T-helper 9 cell (primary cell): Measurements from ENCODE around the gene RNASE8.
"Not testable (repeated sequence)": the region's sequence is repeated elsewhere in the genome, so short reads cannot be mapped to it uniquely, and the experiment has no call there.

Source experiments
- DNase-seq: peaks from one replicate; pipeline ENCODE4 v3.0.0-alpha.2; 2020

Gene RNASE8

DNA sequence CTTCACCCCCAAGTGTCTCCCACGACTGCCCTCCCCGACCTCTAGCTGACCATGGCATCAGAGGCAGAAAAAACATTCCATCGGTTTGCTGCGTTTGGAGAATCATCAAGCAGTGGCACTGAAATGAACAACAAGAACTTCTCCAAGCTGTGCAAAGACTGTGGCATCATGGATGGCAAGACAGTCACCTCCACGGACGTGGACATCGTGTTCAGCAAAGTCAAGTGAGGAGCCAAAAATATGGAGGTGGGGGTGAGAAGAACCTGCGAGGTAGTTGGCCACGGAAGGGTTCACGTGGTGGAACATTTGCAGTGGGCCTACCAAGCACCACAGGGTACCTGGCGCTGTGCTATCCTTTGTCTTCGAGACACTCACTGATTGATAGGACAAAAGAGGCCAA lies 27.1 kb upstream of the RNASE8 start:
- no peak for DNase-seq

DNA sequence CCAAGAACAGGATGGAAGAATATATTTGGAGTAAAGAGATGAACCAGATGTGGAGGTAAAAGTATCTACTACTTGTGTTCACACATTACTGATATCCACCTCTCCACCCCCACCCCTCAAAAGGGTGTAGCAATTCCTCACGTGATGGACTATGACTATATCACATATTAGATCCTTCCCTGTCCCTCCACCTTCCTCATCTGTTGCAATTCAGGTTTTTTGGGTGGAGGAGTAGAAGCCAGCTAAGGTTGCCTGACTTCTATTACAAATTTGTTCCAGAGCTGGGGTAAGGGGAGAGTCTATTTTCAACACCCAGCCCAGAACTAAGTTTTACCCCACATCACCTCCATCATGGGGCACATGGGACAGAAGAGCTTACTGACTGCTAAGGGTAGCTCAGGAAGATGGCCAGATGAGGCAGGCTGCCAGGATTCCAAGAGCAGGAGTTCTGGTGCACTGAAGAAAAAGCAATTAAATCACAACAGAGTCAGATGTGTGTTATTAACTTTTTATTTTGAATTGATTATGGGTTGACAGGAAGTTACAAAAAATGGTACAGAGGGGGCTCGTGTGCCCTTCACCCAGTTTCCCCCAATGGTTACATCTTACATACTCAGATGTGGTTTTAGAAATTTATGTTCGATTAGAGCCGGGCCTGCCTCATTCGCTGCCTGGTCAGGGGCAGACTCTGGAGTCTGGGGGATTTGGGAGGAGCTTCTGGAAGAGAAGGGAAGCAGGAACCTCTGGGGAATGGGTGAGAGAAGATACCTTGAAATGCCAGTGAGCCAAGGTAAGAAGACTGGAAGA lies 25.1 kb upstream of the RNASE8 start:
- no peak for DNase-seq

DNA sequence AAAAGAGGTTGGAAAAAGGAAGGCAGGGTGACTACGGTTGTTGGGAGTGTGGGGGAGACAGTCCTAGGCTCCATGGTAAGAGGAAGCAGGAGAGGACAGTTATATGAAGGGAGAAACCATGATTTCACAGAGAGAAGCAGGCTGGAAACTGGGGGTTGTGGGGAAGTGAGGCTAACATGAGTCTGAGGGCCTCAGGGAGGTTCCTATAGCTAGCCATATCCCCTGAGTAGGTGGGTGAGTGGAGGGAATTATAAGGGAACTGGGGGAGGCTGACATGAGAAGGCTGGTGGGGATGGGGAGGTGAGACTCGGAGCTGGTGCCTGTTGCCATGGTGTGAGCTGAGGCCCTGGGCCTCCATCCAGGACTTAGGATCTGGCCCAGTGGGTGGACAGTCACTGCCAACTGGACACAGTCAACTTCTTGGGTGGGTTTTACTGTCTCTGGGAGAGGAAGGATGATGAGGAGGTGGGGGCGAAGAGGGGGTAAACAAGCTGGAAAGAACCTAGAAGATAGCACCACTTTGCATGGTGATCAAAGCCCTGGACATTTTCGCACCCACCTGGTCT lies 24.4 kb upstream of the RNASE8 start:
- no peak for DNase-seq

DNA sequence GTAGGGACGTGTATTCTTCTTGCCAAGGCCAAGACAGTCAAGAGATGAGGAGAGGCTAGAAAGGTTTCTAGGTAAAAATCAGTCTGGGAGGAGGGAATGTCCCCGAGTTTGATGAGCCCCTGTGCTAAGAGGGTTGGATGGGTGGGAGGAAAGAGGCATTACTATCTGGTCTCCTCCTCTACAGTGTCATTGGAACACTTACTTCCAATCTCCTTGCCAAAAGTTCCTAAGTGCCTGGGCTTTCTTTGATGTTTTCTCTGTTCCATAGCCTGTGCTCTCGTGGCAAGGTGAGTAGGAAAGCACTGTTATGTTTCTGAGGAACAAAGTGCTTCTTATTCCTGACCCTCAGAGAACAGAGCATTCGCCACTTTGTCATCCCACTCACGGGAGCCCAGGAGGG lies 22.9 kb upstream of the RNASE8 start, which contains the start of gene RNASE13:
Gene RNASE13 (minus strand): TSS at position 101 of the 400 bp plus-strand sequence. CDS start 519 bp downstream, outside the sequence.
- no peak for DNase-seq

GRCh38 chr14:21036751-21037150 lies 20.9 kb upstream of the RNASE8 start:
- DNase-seq, result no peak

GRCh38 chr14:21037156-21037555 lies 20.5 kb upstream of the RNASE8 start:
- no peak for DNase-seq

DNA sequence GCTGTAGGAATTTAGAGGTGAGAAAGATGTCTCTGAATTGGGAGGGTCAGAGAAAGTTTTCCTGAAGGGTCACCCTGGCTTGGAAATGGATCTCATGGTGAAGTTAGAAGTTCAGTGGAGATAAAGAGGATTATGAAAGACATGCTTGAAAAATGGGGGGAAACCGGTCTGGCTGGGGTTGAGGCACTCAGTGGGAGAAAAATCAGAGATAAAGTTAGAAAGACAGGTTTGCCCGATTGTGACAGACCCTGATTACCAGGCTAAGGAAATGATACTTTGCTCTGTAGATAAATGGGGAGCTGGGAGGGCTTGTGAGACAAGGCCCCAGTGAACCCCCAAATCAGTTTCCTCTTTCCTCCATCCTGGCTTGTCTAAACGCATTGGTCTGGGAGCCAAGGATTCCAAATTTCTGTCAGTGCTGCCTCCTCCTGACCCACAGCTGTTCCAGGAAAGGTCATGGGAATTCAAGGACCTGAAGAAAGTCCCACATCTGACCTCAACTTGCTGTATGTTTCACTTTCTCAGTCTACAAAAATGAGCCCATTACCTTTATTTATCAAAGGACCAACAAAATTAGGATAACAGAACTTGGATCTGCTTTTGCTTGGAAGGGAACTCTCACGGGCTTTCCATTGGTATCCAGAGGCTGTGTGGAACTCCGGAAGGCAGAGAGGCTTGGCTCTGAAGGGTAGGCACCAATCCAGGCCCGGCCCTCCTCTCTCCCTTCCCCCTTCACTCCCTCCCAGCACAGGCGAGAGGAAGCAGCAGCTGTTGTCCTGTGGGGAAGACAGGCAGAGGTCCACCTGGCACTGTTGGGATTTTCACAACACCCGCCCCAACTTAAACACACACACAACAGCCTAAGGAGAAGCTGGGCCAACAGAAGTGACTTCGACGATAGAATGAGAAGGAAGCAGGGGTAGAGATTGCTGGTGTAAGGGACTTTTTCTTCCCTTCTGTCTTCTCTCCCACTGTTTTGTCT lies 18.9 kb upstream of the RNASE8 start:
- DNase-seq, result no peak

DNA sequence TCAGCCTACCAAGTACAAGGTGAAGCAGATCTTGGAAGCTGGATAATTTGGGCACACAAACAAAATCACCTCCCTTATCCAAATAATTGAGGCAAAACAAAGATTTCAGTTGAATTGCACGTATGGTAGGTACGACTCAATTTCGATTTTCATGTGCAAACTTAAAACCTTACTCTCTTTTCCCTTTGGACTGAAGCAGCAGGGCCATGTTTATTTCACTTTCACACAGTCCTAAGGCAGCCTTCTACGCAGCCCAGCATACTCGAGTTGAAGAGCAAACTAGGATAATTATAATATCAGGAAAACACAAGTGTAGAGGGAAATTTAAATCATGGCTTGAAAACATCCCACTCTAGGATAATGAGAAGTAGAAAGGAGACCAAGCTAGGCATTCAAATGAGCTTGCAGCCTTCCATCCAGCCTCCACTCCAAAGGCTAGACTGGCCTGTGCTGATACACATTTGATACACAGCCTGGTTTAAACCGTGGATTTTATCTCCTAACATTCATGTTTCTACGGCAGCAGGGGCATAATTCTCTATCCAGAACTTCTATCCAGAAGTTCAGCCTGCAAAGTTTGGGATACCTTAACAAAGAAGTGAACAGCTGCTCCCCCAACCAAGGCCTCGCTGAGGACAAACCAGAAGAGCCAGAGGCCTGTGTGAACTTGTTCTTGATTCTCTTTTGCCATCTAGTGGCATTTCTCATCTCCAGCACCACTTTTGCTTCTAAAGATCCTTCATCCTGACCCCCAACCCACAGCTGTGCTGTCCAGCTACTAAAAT lies 17.8 kb upstream of the RNASE8 start:
- DNase-seq, result no peak

GRCh38 chr14:21040370-21040925 lies 17.2 kb upstream of the RNASE8 start:
- DNase-seq, result no peak

DNA sequence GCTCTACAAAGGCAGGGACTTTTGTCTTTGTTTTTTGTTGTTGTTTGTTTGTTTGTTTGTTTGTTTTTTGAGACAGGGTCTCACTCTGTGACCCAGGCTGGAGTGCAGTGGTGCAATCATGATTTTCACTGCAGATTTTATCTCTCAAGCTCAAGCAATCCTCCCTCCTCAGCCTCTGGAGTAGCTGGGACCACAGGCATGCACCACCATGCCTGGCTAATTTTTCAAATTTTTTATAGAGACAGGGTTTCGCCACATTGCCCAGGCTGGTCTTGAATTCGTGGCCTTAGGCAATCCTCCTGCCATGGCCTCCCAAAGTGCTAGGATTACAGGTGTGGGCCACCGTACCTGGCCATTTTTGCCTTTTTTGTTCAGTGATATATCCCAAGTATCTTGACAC lies 16.7 kb upstream of the RNASE8 start:
- not testable (repeated sequence) for DNase-seq

- no peak for DNase-seq
Observed at GRCh38 chr14:21041676-21042433, 15.8 kb upstream of the RNASE8 start, which contains the start of gene RNASE7. Gene RNASE7 (plus strand): TSS chr14:21042362. CDS start chr14:21042993, 631 bp downstream.

DNA sequence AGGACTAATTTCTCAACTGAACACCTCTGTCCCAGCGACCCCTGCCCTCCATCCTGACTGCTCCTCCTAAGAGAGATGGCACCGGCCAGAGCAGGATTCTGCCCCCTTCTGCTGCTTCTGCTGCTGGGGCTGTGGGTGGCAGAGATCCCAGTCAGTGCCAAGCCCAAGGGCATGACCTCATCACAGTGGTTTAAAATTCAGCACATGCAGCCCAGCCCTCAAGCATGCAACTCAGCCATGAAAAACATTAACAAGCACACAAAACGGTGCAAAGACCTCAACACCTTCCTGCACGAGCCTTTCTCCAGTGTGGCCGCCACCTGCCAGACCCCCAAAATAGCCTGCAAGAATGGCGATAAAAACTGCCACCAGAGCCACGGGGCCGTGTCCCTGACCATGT lies 14.7 kb upstream of the RNASE8 start:
- DNase-seq, result no peak

DNA sequence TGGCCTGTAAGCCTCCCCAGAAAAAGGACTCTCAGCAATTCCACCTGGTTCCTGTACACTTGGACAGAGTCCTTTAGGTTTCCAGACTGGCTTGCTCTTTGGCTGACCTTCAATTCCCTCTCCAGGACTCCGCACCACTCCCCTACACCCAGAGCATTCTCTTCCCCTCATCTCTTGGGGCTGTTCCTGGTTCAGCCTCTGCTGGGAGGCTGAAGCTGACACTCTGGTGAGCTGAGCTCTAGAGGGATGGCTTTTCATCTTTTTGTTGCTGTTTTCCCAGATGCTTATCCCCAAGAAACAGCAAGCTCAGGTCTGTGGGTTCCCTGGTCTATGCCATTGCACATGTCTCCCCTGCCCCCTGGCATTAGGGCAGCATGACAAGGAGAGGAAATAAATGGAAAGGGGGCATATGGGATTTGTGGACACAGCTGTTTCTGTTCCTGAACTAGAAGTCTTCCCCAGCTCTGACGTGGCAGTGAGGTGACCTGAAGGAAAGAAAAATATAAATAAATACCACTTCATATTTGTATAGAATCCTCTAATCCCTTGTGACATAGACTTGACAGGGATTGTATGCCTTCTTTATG lies 14.1 kb upstream of the RNASE8 start:
- DNase-seq, result no peak

DNA sequence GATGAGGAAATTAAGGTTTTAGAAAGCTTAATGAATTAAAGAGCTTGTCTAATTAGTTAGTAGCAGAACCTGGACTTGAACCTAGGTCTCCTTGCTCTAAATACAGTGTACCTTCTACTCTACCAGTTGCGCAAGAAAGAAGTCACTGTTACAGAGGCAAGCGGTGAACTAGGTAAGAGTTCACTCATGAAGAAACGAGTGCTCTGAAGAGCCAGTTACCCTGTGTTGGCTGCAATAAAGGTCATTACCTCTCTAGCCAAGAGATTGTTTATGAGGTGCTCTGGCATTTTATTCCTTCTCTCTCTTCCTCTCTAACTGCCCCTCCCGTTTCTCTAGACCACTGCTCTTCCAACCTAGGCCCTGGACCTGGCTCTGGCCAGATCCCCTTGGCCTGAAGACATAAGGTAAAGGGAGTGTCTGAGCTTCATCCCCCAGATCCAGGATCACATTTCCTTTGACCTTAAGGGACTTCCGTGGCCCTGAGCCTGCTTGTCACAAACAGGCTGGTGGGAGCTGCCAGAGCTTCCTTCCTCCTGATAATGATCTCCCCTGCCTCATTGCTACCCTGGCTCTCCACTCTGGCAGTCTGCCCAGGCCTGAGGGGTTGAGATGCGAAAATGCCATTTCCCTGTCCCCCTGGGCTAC lies 13.5 kb upstream of the RNASE8 start:
- peak; percentile 13 for DNase-seq

DNA sequence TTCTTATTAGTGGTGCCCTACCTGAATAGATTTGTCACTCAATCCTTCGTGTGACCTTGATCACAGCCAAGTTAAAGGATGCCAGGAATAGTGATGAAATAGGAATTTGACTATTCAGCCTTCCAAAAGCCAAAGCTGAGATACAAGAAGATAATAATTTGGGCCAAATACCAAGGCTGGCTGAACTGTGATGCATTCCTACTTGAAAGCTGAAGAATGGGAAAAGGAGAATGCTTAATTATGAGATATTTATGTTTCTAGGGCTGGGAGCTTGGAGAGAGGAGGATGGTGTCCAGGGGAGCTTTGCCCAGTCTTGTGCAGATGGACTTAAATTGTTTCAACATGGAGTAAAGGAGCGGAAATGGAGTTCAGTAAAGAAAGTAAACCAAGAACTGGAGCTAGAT lies 10.2 kb upstream of the RNASE8 start:
- DNase-seq, result no peak

DNA sequence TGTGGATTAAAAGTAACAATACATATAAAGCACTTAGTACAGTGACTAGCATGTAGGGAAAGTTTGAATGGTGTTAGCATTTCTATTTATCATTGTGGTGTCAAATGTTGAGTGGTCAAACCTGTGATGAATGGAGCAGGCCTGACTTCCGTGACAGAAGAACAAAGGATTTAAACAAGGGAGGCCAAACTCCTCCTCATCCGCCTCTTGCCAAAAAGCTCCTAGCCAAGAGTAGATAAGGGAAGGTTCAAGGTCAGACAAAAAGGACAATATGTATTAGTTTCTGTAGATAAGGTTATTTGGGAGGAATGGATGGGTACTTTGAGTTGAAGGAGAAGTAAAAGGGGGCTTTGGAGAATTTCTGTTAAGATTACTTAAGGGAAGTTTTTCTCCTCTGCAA lies 9.0 kb upstream of the RNASE8 start:
- no peak for DNase-seq

- no peak for DNase-seq
Observed at GRCh38 chr14:21049271-21049673, 8.3 kb upstream of the RNASE8 start.

GRCh38 chr14:21050597-21050996 lies 7.0 kb upstream of the RNASE8 start:
- DNase-seq, result no peak

- no peak for DNase-seq
Observed at GRCh38 chr14:21053184-21054122, 4.2 kb upstream of the RNASE8 start.
